GM19239 (cell line): ENCODE data around the gene SLC30A3.
"Not testable (repeated sequence)": the region's sequence is repeated elsewhere in the genome, so short reads cannot be mapped to it uniquely, and the experiment has no call there.

ENCODE experiments used
- DNase-seq: peaks from one replicate; pipeline ENCODE4 v3.0.0; 2011; ENCODE audit warnings: low spot score; ENCODE audit not compliant: insufficient read length
- FAIRE-seq: peaks from 2 replicates; lab custom pipeline; 2011; peaks lifted over from hg19 to GRCh38; lab: Jason Lieb, UNC

SLC30A3 gene

DNA sequence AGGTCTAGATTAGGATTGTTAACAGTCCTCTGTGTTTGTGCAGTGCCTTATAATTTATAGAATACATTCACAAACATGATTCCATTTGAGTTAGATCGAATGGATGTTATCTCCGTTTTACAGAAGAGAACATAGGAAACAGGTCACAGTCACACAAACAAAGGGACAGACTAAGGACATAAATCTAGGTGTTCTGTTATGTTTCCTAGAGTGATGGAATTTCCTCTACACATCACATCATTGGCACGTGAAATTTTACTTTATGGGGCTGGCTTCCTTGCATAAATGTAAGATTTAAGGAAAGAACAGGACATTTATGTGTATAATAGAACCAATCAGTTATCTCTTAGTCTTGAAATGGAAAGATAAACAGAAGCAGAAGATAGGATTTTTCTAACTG, 25.8 kb upstream of the SLC30A3 start:
- no peak for FAIRE-seq
- DNase-seq: no peak

DNA sequence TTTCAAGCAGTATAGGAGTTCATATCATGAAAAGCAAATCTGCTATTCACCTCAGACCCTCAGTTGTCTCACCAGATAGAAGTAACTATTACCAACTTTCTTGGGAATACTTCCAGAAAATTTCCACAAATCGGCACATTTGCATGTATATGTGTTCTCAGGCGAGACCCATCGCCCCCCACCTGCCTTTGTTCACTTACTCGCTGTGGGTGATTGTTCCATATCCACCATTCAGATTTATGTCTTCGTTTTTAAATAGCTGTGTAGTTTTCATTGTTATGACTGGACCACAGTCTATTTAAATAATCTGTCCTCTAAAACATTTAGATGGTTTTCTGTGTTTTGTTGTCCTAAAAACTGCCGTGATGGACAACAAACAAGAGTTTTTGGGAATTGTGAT, 22.6 kb upstream of the SLC30A3 start:
- no peak for FAIRE-seq

DNA sequence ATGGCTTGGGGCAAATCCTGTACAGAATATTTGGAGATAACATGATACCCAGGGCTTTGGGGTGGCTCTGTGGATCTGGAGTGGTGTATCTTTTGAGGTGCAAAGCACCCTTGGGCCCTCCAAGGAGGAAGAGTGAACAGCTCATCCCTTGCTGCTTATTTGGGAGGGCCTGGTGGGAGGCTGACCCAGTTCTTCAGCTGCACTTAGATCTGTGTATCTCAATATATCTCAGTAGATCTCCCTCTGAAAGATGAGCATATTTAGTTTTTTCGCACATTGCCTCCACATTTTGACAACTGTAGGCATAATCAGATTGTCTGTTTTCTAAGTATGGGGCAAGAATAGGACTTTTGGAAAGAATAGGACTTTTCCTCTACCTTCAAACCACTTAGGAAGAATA, 22.1 kb upstream of the SLC30A3 start:
- no peak for FAIRE-seq
- no peak for DNase-seq

More for the DNA sequence above, 22.6 kb upstream of the SLC30A3 start:
- no peak for DNase-seq

- no peak for FAIRE-seq
- no peak for DNase-seq
Observed at GRCh38 chr2:27282892-27283291, 20.0 kb upstream of the SLC30A3 start.

GRCh38 chr2:27281855-27282559, 19.2 kb upstream of the SLC30A3 start, which contains the start of gene TRIM54:
TSS of gene TRIM54 (plus strand) at chr2:27282429. CDS start at chr2:27282732, 303 bp downstream.
- FAIRE-seq (no peak), DNase-seq (no peak)

DNA sequence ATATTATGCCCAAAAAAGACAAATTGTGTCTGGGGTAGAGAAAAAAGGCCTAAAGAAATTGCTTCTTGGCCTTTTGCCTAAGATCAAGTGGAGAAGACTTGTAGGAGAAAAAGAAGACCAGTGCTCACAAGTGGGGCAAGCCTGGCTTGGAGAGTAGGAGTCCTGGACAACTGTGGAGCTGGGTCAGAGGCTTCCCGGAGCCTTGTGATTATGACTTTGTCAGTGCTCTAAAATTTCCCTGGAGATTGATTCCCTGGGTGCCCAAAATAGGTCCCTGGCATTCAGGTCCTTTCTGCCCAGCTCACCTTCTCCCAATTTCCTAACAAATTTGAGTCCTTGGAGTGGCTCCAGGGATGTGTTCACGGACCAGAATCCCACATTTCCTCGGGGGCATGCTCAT, 18.6 kb upstream of the SLC30A3 start:
- DNase-seq (no peak), FAIRE-seq (no peak)

DNA sequence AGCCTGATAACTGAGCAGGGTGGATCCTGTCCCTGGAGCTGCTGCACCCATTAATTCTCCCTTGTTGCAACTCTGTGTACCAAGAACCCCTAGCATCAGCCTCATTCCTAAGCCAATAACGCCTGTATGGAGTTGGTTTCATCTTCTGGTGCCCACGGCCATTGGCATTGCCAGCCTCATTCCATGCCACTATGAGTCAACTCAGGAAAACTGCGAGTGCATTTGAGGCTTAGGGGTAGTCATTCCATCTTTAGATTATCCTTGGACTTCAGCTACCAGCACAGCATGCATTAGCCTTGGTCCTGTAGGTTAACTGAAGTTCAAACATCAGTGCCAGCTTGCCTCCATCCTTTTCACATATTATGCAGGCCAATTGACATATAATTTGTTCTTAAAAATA, 18.0 kb upstream of the SLC30A3 start:
- FAIRE-seq: no peak

DNA sequence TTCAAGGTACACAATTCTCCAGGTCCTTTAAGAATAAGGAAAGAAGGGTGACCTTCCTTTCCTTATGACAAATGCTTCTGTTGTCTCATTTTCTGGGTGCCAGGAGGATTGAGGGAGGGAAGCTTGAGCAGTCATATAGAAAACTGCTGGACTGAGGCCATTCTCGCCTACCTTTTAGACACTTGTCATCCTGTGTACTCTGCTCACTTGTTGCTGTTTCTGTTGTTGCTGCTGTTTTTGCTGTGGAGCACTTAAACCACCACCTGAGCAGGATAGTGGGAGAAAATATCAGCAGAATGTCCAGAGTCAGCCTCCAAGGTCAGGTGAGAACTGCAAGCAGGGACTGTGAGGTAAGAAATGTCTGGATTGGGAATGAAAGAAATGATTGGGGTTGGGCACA, 15.2 kb upstream of the SLC30A3 start:
- no peak for FAIRE-seq

More for the DNA sequence above, 18.0 kb upstream of the SLC30A3 start:
- no peak for DNase-seq

GRCh38 chr2:27275211-27276150, 12.6 kb upstream of the SLC30A3 start, which contains the start of gene DNAJC5G:
TSS of gene DNAJC5G (plus strand) at chr2:27275433. CDS start at chr2:27276729, 1,296 bp downstream.
- DNase-seq (no peak), FAIRE-seq (no peak)

More for the DNA sequence above, 15.2 kb upstream of the SLC30A3 start:
- DNase-seq: no peak

GRCh38 chr2:27272537-27273522, 10.0 kb upstream of the SLC30A3 start:
- not testable (repeated sequence) for FAIRE-seq, DNase-seq

DNA sequence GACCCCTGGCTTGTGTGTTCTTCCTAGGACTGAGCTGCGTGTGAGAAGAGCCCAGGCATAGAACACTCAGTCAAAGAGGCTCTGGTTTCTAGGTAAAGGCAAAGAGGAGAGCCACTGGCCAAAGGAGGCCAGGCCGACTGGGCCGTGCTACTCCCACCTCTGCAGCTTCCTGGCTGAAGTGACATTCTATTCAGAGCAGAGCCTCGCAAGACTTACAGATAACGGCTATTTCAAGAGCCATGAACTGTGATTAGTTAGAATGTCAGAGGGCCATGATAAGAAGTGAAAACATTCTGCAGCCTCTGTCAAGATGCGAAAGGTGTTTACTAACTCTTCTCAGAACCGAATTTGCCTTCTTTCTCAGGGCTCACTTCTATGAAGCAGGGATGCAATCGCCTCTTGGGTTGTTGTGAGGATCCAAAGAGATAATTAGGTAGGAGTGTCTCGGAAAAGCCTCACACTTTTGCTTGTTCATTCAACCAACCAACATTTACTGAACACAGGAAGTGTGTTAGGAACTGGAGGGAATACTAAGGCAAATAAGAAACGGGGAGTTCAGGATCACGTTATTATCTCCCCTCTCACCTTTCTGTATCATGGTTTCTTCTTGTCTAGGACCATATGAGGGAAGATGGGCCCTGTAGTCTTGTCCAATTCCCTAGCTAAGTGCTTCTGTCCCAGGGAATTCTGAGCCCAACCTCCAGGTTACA, 8.9 kb upstream of the SLC30A3 start:
- DNase-seq (no peak), FAIRE-seq (no peak)

GRCh38 chr2:27270670-27271069, 7.8 kb upstream of the SLC30A3 start:
- no peak for FAIRE-seq

DNA sequence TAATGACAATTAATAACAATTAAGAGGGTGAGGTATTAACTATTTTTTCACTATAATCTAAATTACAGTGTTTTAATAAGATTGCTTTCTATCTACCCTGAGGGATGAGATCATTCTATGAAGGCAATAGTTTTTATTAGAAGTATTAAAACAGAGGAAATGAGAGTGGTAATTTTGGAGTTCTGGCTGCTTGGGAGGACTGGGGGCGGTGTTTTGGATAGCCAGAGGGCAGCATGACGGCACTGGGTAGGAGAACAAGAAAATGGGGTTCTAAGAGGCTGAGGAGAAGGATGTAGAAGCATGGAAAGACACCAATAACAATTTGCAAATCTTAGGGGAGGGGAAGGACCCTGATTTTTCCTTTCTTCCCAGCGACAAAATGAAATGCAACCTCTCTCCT, 7.3 kb upstream of the SLC30A3 start:
- FAIRE-seq: no peak
- DNase-seq: no peak

More at GRCh38 chr2:27270670-27271069, 7.8 kb upstream of the SLC30A3 start:
- no peak for DNase-seq

DNA sequence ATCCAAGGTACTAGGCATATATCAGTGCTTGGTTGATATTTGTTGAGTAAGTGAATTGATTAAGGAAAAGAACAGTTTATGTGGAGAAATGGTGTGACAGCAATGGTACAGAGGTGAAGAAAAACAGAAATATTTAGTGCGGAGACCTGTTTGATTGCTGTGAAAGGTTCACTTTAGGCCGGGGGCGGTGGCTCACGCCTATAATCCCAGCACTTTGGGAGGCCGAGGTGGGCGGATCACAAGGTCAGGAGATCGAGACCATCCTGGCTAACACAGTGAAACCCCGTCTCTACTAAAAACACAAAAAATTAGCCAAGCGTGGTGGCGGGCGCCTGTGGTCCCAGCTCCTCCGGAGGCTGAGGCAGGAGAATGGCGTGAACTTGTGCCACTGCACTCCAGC, 5.4 kb upstream of the SLC30A3 start:
- not testable (repeated sequence) for FAIRE-seq, DNase-seq

GRCh38 chr2:27265536-27265870, 2.7 kb upstream of the SLC30A3 start:
- FAIRE-seq (no peak), DNase-seq (no peak)

DNA sequence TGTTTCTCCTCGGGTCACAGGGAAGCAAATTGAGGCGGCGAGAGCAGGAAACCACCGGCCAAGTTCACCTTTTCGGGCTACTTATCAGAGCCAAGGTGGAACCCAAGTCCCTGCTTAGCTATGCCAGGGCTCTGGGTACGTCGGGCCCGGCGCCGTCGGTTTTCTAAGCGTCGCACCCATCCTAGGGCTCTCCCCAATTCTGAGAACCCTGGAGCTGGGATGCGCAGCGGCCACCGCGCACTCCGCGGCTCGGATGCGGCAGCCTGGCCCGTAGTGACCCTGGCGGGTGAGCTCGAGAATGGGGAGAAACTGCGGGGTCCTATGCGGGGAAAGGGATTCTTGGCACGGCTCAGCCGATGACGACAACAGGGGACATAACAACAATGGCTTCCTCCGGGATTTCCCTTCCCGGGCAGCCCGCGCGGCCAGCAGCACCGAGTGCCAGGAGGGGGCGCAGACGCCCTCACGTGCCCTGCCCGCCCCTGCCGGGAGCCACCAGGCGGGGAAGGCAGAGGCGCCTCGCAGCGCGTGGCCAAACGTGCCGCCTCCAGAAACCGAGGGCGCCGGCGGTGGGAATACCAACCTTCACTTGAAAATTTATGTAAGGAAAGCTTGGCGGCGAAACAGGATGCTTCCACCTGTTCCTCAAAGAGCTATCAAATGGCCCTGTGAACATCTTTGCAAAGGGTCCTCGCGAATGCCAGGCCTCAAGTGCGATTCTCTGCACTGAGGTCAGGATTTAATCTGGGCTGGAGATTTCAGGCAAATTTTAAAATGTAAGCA, 2.1 kb upstream of the SLC30A3 start:
- DNase-seq (peak; percentile 71), FAIRE-seq (no peak)

- FAIRE-seq (no peak), DNase-seq (no peak)
Observed at GRCh38 chr2:27264253-27264752, 1.5 kb upstream of the SLC30A3 start.
